HG03571 (cell line): ENCODE results near the gene PLN.

Experiments used
- ATAC-seq: cut with Tn5 transposase; IDR thresholded peaks from one replicate; pipeline ENCODE4 v1.9.1; 2021; ENCODE audit not compliant: unreplicated experiment

The PLN gene

DNA sequence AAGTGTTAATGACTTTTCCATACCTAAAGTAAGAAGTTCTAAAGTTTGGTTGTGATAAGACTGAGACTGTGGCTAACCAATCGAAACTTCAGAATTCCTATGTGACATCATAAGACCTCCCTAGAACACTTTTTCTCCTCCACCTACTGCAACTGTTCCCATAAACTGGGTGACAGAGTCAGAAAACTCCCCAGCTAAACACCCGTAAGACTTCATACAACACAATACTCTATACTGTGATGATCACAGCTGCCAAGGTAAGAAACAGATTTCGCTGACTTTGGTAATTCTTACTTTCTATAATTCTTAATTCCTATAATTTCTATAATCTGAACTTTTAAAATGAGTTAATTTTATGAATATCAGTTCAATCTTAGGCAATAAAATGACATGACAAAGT is at the start of gene PLN:
Gene PLN (plus strand): TSS at position 161 of the 400 bp plus-strand sequence. CDS start 10,626 bp downstream, outside the sequence.
- no peak for ATAC-seq

DNA sequence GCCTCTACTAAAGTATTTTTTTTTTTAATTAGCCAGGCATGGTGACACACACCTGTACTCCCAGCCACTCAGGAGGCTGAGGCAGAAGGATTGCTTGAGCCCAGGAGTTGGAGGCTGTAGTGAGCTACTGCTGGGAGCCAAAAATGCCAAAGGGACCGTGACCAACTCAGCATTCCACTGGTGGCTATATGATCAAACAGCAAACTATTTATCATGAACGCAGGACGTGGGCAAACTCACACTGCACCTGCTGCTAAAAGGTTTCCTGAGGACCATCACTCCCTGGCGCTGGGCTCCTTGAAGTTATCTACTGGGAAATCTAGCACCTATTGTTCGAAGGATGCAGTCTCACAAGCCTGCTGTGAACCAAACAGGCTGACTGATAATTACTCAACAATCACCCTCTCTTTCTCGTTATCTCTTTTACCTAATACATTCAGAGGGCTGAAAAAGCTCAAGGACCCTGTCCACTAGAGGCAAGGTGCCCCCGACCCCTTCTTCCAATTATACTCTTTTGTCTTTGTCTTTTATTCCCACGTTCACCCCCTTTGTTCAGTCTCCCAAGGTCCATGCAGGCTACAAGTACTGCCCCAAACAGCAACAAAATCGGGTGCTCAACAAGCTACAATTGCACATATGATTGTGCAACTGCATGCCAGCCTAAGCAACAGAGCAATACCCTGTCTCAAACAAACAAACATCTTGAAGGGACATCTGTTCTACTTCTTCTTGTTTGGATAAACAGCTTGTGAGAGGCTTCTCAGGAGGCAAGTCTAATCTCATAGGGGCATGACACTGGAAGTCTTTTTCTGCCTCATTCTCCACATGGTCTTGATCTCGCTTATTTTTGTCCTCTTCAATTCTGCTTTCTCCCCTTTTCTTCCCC is 47.7 kb upstream of the PLN start:
- ATAC-seq, result no peak

DNA sequence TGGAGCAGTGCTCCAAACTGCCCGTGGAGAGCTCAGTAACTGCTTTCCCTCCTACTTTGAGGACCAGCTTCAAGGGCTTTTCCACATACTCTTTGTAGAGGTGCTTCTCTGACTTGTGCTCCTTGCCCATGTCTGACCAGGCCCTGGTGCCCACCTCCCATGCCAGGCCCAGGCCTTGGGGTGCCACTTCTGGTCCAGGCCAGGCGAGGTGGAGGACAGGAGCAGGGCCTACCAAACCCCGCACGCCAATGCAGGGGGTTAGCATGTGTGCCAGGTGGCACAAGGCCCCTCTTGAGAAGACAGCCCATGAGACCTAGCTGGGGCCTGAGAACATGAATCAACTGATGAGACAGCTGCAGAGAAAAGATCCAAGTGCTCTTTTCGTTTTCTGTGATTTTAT is 47.0 kb upstream of the PLN start:
- ATAC-seq, result no peak

DNA sequence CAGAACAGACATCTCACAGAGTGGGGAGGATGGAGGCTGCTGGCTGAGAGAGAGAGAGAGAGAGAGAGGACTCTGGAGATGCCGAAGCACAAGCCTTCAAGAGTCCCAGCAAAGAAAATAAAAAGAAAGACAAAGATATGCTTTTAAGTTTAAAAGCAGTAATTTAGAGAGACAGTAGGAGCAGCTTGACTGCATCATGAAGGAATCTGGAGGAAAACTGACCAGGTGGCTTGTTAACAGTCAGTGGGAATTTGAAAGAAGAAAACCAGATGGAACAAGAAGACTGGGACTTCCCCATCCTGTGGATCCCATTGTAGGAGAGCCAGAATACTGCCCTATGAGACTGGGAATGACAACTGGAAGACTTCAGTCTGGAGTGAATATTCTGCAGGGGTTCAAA is 46.3 kb upstream of the PLN start:
- ATAC-seq, result no peak

DNA sequence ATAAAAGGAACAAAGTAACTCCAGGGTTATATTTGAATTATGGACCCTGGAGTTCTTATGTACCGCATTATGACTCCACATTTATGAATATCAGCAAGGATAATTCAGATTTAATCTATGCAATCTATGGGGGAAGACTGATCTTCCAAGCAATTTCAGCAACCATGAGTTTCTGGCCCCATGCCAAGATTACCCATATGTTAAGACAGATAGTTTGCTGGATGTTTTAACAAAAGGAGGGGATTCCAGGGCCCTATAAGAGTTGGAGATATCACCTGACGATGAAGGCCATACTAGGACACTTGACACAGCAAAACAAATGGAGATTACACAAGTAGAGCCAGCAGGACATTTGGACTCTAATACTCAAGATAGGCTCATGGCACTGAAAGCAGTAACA is 45.9 kb upstream of the PLN start:
- no peak for ATAC-seq

DNA sequence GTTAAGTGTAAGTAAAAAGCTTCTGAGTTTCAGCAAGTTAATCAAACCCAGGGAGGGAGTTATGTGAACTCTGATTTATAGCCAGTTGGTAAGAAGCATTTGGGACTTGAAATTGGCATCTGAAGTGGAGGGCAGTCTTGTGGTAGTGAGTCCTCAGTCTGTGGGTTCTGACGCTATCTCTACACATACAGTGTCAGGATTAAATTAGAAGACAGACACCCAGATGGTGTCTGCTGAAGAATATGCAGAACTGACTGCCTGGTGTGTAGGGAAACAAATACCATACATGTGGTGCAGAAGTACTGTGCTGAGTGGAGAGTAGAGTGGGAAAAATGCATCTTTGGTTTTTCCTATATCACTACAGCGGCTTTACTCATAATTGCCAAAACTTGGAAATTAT is 43.5 kb upstream of the PLN start:
- ATAC-seq, result no peak

DNA sequence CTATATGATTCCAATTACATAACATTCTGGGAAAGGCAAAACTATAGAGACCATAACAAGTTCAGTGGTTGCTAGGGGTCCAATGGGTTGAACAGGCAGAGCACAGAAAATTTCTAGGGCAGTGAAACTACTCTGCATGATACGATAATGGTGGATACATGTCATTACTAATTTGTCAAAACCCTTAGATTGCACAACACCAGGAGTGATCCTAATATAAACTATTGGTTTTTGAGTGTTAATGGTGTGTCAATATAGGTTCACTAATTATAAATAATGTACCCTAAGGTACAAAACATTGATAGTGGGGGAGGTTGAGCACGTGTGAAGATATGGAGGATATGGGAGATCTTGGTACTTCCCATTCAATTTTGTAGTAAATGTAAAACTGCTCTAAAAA is 42.4 kb upstream of the PLN start:
- no peak for ATAC-seq

DNA sequence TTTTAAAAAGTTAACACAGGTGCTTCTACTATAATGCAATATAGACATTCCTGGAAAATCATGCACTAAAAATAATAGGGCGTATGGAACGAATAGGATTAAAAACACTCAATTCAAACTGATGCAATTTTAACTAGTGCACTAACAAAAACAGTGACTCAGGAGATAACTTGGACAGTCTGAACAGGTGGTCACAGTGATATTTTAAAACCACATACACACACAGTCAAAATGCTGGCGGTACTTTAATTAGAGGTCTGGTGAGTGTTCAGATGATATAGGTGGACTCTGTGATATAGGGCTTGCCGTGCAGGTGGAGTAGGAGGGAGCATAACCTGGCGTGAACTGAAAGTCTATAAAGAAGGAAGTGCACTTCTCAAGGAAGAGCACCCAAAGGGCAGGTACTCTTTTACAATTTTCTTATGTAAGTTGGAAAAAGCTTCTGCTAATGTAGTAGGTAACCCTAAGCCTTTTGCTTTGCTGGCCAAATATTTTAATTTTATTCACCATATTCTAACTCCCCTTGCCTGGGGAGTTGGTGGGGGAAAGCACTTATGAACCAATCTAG is 41.9 kb upstream of the PLN start:
- ATAC-seq, result no peak

DNA sequence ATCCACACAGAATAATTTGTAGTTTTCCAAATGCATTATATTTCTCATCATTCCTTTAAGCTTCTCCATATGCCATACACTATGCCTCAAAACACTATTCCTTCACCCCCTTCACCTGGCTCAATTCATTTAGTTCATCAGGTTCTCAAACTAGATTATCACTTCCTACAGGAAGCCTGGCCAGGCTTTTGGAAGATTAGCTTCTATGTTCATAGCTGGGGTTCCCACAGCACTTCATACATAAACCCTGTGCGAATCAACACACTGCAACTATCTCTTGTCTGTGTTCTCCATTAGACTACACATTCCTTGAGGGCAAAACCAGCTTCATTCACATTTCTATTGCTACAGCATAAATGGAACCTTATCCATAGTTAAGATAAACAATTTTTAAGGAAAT is 40.5 kb upstream of the PLN start:
- no peak for ATAC-seq

DNA sequence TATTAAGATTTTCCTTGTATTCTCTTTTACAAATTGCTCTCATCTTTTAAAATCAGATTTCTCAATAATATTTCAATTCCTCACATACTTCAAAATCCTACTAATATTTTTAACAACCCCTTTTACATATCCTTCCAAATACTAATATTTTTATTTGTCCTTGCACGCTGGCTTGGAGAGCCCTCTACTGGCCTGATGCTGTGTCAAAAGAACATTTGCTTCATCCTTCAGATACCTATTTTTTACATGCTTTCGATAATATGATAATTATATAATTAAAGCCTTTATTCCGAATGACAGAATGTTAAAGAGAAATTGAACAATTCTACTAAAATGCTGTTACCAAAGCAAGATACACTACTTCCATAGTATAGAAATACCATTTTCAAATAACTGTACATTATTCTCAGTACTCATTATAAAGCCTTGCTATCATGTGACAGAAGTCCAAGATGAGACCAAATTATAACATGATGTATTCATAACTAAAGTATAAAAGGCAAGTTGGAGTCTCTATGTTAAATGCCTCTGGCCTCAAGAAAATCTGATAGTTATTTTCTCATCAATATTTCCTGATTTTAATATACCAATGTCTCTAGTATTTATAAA is 39.0 kb upstream of the PLN start:
- no peak for ATAC-seq

DNA sequence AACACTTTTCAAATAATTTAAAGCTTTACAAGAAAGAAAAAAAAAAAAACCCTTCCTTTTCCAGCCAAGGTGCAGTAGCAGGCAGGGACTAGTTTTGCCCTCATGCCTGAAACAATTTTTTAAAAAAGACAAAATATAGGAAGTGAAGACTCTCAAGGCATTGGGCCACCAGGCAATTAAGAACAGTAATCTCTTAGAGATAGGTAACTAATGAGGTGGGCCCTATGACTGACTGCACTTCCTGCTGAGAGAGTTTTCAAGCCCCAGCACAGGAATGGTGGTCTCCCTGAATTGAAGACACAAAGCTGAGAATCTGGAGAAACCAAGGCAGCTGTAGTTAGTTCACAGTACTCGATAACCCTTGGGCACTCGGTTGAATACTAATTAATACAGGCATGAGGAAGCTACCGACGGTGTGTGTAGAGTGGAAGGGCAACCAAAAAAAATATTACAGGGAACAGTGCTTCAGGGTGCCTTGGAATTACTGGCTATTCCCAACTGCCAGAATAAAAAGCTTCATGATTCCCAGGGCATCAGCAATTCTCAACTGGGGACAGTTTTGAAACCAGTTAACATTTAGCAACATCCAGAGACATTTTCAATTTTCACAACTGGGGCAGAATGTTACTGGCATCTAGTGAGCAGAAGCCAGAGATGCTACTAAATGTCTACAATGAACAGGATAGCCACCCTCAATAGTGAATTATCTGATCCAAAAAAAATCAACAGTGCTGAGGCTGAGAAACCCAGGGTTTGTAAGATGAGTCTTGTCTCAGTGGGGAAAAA is 36.0 kb upstream of the PLN start:
- ATAC-seq, result no peak

DNA sequence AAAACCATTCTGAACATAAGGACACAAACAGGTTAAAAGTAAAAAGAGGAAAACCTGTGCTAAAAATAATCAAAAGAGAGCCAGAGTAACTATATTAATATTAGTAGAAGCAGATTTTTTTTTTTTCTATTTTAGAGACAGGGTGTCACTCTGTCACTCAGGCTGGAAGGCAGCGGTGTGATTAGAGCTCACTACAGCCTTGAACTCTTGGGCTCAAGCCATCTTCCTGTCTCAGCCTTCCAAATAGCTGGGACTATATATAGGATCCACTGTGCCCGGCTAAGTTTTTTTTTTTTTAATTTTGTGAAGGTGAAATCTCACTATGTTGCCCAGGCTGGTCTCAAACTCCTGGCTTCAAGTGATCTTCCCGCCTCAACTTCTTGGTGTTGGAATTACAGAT is 33.4 kb upstream of the PLN start:
- no peak for ATAC-seq

DNA sequence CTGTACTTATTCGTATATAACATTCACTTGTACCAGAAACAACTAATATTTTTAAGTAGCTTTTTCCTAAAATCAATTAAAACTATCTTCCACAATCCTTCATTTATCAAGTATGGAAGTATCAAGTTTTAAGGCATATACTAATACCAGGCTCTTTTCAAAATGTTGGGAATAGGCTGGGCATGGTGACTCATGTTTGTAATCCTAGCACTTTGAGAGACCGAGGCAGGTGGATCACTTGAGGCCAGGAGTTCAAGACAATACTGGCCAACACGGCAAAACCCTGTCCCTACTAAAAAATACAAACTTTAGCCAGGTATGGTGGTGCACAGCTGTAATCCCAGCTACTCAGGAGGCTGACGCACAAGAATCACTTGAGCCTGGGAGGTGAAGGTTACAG is 25.7 kb upstream of the PLN start:
- ATAC-seq, result no peak

DNA sequence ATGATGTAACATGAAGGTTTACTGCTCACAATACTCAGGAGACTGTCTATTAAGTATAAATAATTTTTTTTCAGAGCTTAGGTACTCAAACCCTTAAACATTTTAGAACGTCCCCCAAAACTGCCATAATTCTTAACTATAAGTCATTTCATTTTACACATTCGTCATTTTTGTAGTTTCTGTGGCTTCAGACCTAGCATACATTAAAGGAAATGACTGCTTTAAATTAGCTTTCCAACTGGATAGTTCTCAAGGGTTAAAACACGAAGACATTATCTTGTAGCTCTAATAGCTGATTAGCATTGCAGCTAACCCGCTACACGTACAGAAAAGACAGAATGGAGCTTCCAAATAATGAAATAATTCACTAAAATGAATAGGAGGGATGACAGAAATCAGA is 24.9 kb upstream of the PLN start:
- no peak for ATAC-seq

DNA sequence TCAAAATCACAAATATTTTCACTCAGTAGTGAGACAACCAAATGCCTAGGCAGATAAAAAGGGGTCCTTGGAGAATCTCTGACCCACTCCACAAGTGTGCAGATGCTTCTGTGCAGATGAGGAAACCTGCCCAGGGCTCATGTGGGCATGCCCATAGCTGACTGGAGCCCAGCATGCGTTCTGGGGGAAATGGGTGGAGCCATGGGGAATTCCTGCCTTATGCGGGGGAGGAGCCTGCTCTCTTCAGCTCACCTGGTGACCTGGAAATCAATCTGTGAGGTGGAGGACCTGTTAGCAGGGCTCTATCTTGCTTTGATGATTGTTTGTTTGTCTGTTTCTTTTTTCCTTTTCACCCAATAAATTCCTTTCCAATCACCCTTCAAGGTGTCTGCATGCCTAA is 23.4 kb upstream of the PLN start:
- ATAC-seq, result no peak

DNA sequence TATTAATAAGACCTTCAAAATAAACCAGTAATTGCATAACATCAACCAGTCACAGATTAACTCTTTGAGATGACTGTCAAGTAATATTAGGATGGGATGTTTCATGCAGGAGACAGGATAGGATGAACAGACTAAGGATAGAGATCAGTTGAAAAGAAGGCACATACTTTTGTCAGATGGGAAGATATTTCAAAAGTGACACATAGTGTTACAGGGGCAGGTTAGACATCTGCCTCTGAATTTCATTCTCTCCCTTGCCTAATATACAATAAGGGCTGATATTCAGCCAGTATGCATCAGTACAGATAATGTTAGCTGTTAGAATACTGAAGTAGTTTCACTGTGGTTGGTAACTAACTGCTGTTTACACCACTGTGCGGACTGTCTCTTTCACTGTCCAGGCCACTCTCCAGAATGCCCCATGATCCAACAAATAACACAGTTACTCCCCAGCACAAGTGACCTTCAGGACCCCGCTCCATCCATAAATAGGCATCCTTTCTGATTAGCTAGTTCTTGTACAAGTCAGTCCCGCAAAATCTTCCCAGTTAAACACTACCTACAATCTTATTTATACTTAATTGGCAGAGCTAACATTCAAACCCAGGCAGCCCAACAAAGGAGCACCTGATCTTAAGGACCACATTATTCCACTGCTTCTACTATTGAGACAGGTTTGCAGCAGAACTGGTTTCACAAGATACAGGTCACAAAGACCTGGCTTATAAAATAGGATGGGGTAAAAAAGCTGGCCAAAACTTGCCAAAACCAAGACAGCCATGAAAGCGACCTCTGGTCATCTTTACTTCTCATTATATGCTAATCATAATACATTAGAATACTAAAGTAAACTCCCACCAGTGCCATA is 21.9 kb upstream of the PLN start:
- ATAC-seq, result no peak

DNA sequence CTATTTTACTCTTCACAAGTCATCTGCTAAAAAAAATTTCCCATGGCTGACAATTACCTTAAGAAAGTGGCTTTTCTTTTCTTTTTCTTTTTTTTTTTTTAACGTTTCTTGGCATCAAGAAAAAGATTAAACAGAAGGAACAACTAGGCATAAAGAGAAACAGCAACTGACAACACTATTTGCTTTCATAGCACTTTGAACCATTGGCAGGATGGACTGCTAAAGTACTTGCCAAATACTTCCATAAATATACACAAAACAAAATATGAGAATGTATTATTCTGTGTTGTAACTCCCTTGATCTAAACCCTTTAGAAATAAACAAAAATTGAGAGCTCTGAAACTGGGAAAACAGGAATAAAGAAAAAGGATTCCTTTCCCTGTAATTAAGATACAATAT is 20.0 kb upstream of the PLN start:
- ATAC-seq, result no peak

DNA sequence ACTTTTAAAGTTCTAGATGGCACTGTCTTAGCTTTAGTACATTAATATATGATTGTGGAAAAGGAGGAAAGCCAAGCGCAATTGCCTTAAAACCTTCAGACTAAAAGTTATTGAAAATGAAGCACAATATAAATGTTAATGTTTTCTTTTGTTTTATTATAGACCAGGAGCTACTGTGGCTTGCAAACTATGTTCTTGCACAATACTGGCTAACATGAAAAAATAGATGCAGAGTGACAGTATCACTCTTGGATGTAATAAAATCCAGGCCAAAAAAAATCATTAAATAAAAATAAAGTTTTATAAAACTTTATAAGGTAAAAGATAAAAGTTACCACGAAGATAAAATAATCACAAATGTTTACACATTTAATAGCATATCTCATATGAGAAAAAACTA is 18.3 kb upstream of the PLN start:
- ATAC-seq, result no peak

DNA sequence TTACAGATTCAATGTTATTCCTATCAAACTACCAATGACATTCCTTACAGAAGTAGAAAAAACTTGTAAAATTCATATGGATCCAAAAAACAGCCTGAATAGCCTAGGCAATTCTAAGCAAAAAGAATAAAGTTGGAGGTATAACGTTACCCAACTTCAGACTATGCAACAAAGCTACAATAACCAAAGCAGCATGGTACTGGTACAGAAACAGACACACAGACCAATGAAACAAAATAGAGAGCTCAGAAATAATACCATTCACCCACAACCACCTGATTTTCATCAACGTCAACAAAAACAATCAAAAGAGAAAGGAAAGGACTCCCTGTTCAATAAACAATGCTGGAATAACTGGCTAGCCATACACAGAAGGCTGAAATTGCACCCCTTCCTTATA is 17.2 kb upstream of the PLN start:
- no peak for ATAC-seq

DNA sequence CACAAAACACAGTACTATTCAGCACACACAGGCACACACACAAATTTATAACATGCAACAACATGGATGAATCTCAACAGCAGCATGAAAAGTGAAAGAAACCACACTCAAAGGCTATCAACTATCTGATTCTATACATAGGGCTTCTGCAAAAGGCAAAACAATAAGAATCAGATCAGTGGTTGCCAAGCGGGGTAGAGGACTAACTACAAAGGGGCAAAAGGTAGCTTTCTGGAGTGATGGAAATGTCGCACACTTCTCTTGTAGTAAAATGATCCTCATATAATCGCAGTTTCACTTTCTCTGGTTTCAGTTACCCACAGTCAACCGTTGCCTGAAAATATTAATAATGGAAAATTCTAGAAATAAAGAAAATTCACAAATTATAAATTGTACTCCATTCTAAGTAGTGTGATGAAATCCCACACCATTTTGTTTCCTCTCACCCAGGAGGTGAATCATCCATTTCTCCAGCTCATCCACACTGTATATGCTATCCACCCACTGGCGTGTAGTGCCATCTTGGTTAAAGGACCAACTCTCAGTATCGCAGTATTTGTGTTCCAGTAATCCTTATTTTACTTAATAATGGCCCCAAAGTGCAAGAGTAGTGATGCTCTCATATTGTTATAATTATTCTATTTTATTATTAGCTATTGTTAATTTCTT is 12.8 kb upstream of the PLN start:
- no peak for ATAC-seq
